IPS DF 4.7 (cell line): ENCODE measurements around the gene HOXC13.

Experiments used
- DNase-seq: peaks from one replicate; pipeline ENCODE4 v3.0.0-alpha.2; 2013; ENCODE audit warnings: low spot score; ENCODE audit errors: extremely low read depth

Gene HOXC13

GRCh38 chr12:53969588-53970259, 31.1 kb downstream of the HOXC13 start:
- no peak for DNase-seq

GRCh38 chr12:53970451-53970850, 31.8 kb downstream of the HOXC13 start:
- no peak for DNase-seq

- DNase-seq, result no peak
Observed at GRCh38 chr12:53971129-53971528, 32.5 kb downstream of the HOXC13 start.

- DNase-seq, result no peak
Observed at GRCh38 chr12:53971686-53972085, 33.1 kb downstream of the HOXC13 start.

- no peak for DNase-seq
Observed at GRCh38 chr12:53972152-53972702, 33.6 kb downstream of the HOXC13 start.

- no peak for DNase-seq
Observed at GRCh38 chr12:53972722-53973235, 34.1 kb downstream of the HOXC13 start, which contains the start of gene HOXC11. Gene HOXC11 (plus strand): TSS chr12:53973126. CDS start chr12:53973242, 116 bp downstream.

- no peak for DNase-seq
Observed at GRCh38 chr12:53973236-53974042, 34.8 kb downstream of the HOXC13 start.

GRCh38 chr12:53974084-53975063, 35.7 kb downstream of the HOXC13 start, which contains the start of gene HOTAIR:
Gene HOTAIR (minus strand): TSS chr12:53974954.
- DNase-seq, result no peak

- no peak for DNase-seq
Observed at GRCh38 chr12:53975064-53975471, 36.4 kb downstream of the HOXC13 start.

GRCh38 chr12:53975479-53976152, 37.0 kb downstream of the HOXC13 start:
- no peak for DNase-seq

- DNase-seq, result no peak
Observed at GRCh38 chr12:53976172-53976822, 37.7 kb downstream of the HOXC13 start.

- DNase-seq, result no peak
Observed at GRCh38 chr12:53976823-53977595, 38.4 kb downstream of the HOXC13 start.

- no peak for DNase-seq
Observed at GRCh38 chr12:53977596-53978445, 39.2 kb downstream of the HOXC13 start.

GRCh38 chr12:53978477-53979356, 40.1 kb downstream of the HOXC13 start:
- DNase-seq, result no peak

GRCh38 chr12:53980104-53980801, 41.6 kb downstream of the HOXC13 start:
- no peak for DNase-seq

- DNase-seq, result no peak
Observed at GRCh38 chr12:53980802-53981496, 42.3 kb downstream of the HOXC13 start.
